GM18502 (cell line): ENCODE measurements around the gene AHSG.

ENCODE experiments used
- ATAC-seq: cut with Tn5 transposase; IDR thresholded peaks from one replicate; pipeline ENCODE4 v1.9.1; 2021; ENCODE audit warnings: mild to moderate bottlenecking; ENCODE audit not compliant: unreplicated experiment, poor library complexity

Gene AHSG

GRCh38 chr3:186592682-186593081 is 20.2 kb upstream of the AHSG start:
- no peak for ATAC-seq

- no peak for ATAC-seq
Observed at GRCh38 chr3:186593862-186594261, 19.0 kb upstream of the AHSG start.

GRCh38 chr3:186594591-186595113 is 18.2 kb upstream of the AHSG start:
- no peak for ATAC-seq

- no peak for ATAC-seq
Observed at GRCh38 chr3:186596568-186597287, 16.1 kb upstream of the AHSG start.

- ATAC-seq, result no peak
Observed at GRCh38 chr3:186598108-186598784, 14.6 kb upstream of the AHSG start.

- ATAC-seq, result no peak
Observed at GRCh38 chr3:186598794-186599141, 14.1 kb upstream of the AHSG start.

GRCh38 chr3:186599142-186599784 is 13.6 kb upstream of the AHSG start:
- ATAC-seq, result no peak

- no peak for ATAC-seq
Observed at GRCh38 chr3:186599785-186600166, 13.1 kb upstream of the AHSG start.

GRCh38 chr3:186600896-186601295 is 12.0 kb upstream of the AHSG start:
- no peak for ATAC-seq

- no peak for ATAC-seq
Observed at GRCh38 chr3:186603159-186603558, 9.7 kb upstream of the AHSG start.

- ATAC-seq, result no peak
Observed at GRCh38 chr3:186605078-186605477, 7.8 kb upstream of the AHSG start.

GRCh38 chr3:186605561-186606545 is 7.0 kb upstream of the AHSG start:
- no peak for ATAC-seq

GRCh38 chr3:186608624-186609215 is 4.1 kb upstream of the AHSG start:
- ATAC-seq, result no peak

GRCh38 chr3:186609247-186609868 is 3.5 kb upstream of the AHSG start:
- no peak for ATAC-seq

GRCh38 chr3:186612065-186612464 is 795 bp upstream of the AHSG start:
- ATAC-seq, result no peak

- ATAC-seq, result no peak
Observed at GRCh38 chr3:186613637-186614265, 891 bp downstream of the AHSG start.

- ATAC-seq, result no peak
Observed at GRCh38 chr3:186614266-186614596, 1.4 kb downstream of the AHSG start.

GRCh38 chr3:186614597-186615483 is 2.0 kb downstream of the AHSG start:
- peak; percentile 65 for ATAC-seq
